GM21576 (cell line): ENCODE data around the gene SCUBE2.
A peak's percentile ranks its signal among the peaks of the same experiment; 100 is the strongest.

Experiments used
- ATAC-seq: cut with Tn5 transposase; IDR thresholded peaks from one replicate; pipeline ENCODE4 v1.9.1; 2021; ENCODE audit warnings: mild to moderate bottlenecking, moderate library complexity; ENCODE audit not compliant: unreplicated experiment

Gene SCUBE2

GRCh38 chr11:9091044-9091922, at the start of gene SCUBE2:
Gene SCUBE2, minus strand, starts transcription at chr11:9091599. Its CDS starts 71 bp downstream, at chr11:9091528.
- ATAC-seq: no peak

DNA sequence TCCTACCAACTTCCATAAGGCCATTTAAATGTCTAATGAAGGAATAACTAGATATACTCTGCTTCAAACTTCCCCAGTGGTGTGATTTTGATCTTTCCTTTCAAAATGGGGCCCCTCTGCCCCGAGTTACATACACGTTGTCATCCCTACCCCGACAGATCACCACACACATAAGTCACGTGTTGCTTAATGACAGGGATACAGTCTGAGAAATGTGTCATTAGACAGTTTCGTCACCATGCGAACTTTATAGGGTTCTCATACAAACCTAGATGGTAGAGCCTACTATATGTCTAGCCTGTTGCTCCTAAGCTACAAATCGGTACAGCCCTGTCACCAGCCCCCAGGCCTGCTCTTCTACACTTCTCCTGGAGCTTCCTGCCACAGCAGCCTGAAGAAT, 49.8 kb upstream of the SCUBE2 start:
- ATAC-seq: no peak

GRCh38 chr11:9139628-9140357, 48.4 kb upstream of the SCUBE2 start:
- ATAC-seq: no peak

DNA sequence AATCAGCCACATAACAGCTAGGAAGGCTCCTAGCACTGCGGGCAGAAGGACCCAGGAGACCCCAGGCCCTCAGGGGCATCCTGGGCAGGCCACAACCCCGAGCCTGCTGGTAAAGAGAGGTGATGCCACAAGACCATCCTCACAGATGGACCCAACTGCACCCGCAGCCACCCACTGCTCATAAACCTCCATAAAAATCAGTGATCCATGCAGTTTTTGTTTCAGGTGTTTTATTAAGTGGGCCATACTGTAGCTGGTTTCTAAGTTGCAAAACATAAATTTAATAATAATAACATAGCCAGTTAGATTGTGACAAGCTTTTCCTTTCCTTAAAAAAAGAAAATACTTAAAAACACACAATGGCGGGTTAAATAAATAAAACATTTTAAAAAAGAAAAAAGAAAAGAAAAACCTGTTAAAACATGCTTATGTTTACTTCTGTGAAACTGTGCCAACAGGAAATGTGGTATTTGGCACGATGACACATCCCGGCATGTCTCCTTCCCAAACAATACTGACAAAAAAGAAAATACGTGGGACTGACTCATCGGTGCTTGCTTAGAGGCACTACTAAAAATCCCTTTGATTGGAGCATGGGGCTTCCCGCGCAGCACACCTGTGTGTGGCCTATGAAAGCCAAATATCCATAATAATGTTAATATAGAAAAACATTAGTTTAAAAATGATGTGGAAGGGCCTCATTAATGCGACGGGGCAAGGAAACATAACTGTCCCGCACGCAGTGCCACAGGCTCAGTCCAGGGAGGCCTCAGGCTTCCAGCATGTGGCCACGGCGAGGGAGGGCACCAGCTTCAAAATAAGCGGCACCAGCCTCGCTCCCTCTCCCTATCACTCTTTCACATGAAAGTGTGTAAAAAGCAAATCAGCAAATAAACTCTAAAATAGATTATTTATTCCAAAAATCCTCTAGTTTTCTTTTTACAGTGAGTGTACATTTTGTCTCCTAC, 47.5 kb upstream of the SCUBE2 start:
- no peak for ATAC-seq

DNA sequence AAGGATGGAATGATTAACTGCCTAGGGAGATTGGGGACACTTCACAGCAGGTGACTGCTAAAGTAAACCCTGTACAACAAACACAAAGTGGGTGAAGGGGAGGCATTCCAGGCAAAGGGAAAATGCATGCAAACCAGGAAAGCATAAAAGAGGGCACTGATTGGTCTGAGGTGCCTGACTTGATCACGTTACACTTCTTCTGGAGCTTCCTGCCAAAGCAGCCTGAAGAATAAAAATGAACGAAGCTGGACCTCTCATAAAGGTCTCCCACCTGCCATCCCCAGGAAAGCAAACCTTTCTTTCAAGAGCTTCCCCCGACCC, 46.7 kb upstream of the SCUBE2 start:
- no peak for ATAC-seq

GRCh38 chr11:9137293-9138132, 46.1 kb upstream of the SCUBE2 start:
- ATAC-seq: peak; percentile 82

- no peak for ATAC-seq
Observed at GRCh38 chr11:9136741-9137140, 45.3 kb upstream of the SCUBE2 start.

GRCh38 chr11:9133956-9134355, 42.6 kb upstream of the SCUBE2 start:
- no peak for ATAC-seq

DNA sequence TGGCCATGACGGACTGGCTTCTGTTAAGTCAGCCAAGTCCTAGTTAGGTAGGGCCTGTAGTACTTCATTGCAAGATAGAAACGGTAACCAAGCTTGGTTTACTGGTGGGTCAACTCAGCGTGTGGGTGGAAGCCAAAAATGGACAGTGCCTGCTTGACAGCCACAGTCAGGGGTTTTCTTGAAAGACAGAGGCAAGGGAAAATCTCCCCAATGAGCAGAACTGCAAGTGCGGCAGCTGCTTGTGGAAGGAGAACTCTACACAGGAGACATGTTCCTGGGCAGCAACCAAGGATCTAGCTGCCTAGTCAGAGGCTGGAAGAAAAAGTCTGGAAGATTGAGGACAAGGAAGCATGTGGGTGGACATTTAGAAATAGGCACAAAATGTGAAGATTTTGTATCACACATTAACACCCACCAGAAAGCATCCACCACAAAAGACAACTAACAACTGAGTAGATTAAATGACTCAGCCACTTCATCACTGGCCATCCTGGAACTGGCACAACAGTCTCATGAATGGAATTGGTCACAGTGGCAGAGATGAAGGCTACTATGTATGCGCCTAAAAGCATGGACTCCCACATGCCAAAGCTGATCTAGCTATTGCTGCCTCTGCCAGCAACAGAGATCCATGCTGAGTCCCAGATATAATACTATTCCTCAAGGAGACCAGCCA, 40.9 kb upstream of the SCUBE2 start:
- ATAC-seq: no peak

DNA sequence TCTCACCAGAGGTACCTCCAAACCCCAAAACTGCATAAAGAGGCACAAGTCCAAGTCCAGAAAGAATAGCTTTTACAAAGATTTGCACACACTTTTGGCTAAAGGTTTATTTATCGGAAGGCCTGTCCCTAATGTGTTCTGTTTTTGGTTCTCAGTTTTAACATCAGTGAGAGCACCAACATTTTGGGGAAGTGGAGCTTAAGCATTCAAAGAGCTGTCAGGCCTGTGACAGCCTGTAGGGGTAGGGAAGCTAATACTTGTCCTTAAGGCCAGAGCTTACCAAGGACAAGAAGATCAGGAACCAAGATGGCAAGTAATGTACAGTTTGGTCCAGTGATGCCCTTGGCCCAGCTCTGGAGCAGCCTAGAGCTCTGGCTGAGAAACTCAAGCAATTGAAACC, 38.9 kb upstream of the SCUBE2 start:
- ATAC-seq: no peak

- ATAC-seq: no peak
Observed at GRCh38 chr11:9126636-9127035, 35.2 kb upstream of the SCUBE2 start.

- no peak for ATAC-seq
Observed at GRCh38 chr11:9125185-9125886, 33.9 kb upstream of the SCUBE2 start.

GRCh38 chr11:9123595-9124304, 32.4 kb upstream of the SCUBE2 start:
- no peak for ATAC-seq

DNA sequence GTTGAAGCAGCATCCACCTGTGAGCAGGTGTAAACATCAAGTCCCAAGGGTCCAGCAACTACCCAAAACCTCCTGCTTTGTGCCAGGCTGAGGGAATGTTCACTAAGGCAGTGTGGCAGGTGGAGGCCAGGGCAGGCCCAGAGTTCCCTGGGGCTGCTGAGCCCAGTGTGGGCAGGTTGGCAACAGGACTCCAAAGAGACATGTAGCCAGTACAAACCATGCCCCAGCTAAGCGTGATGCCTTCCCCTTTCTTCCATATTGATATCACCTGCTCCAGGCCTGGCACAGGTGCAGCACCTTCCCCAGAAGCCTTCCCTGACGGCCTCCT, 30.0 kb upstream of the SCUBE2 start:
- no peak for ATAC-seq

DNA sequence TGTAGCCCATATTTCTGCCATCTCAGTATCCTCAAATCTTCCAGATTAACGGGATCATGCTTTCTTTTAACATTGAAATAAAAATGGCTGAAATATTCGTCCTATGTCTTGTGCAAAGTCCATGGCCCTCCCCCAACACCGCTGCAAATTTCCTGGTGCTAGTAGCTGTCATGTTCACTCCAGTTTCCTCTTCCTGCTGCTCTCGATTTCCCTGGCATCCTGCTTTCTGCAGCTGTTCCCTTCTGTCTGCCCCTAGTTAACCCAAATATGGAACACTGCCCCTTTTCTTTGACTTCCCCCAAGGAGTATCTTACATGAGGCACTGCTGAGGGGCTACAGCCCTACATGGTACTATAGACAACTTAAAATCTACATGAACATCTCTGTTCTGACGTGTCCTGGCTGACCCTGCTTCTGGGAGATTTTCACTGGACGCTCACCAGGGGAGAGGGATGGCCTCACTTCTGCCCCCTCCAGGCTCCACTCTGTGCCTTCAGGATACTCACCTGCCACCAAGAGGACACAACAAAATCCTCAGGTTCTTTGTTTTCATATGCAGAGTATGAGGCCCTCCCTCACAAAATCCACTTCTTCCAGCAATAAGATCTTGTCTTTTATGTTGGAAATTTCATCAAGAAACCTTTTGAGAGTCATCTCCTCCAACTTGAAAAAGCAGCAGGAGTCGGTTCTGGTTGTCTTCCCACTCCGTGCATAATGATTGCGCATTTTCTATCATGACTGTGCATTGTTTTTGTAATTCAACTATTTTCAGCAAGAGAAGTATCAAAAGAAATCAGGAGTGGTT, 29.5 kb upstream of the SCUBE2 start:
- ATAC-seq: no peak

DNA sequence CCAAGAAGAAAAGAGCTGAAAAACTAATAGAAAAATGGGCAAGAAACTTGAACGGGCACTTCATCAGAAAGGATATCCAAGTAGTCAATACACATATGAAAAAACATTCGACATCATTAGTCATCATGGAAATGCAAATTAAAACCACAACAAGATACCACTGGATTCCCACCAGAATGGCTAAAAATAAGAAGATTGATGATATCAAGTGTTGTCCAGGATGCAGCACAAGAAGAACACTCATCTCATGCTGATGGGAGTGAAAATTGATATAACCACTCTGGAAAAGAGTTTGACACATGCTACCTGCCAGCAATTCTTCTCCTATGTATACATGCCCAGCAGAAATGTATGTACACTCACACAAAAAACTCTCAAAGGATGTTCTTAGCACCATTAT, 26.9 kb upstream of the SCUBE2 start:
- no peak for ATAC-seq

GRCh38 chr11:9112075-9112474, 20.7 kb upstream of the SCUBE2 start:
- no peak for ATAC-seq
